H1 (cell line): ENCODE data around the gene SUPT4H1. TPM values are rescaled to one million over a fixed set of nuclear protein-coding genes. Genes with fewer than 3 reads are reported as not detected.

Source experiments
- CTCF ChIA-PET: fragments of 300-600 bp; sonication (Branson Sonifier 250); formaldehyde crosslinking; loops from one replicate; lab custom pipeline; 2021; ENCODE audit not compliant: partially characterized antibody; lab: Charles Lee
- POLR2A ChIA-PET: fragments of 300-600 bp; sonication (Branson Sonifier 250); formaldehyde crosslinking; loops from one replicate; lab custom pipeline; 2021; ENCODE audit warnings: inconsistent platforms; ENCODE audit not compliant: partially characterized antibody; lab: Charles Lee
- DNase-seq, 2 experiments: peaks; one replicate each; pipeline versions ENCODE4 v3.0.0 to v3.0.0-alpha.2; 2010 to 2022; ENCODE audit warnings: low spot score in 2 of 2, low read depth in 1 of 2, mixed read lengths in 1 of 2
- FAIRE-seq: peaks from 2 replicates; lab custom pipeline; 2011; peaks lifted over from hg19 to GRCh38; lab: Jason Lieb, UNC
- H2AFZ ChIP-seq: 2 replicates; pipeline ENCODE4 v1.8.1; 2012; ENCODE audit warnings: low read length, inconsistent platforms
- H2AK5ac ChIP-seq: 2 replicates; pipeline ENCODE4 v1.6.1; 2013; ENCODE audit warnings: low read depth, low read length
- H2BK120ac ChIP-seq: replicated peaks from 2 replicates; pipeline ENCODE3; 2013; ENCODE audit warnings: low read depth, low read length, inconsistent platforms
- H2BK12ac ChIP-seq: 2 replicates; pipeline ENCODE4 v1.6.1; 2013; ENCODE audit warnings: low read depth, low read length
- H2BK15ac ChIP-seq: 2 replicates; pipeline ENCODE4 v1.6.1; 2013; ENCODE audit warnings: low read length
- H2BK20ac ChIP-seq: 2 replicates; pipeline ENCODE4 v1.6.1; 2013; ENCODE audit warnings: low read length
- H2BK5ac ChIP-seq: 2 replicates; pipeline ENCODE4 v1.6.1; 2013; ENCODE audit warnings: low read depth, low read length
- H3K14ac ChIP-seq: 2 replicates; pipeline ENCODE4 v1.6.1; 2013; ENCODE audit warnings: inconsistent platforms; ENCODE audit not compliant: insufficient read length
- H3K18ac ChIP-seq: 2 replicates; pipeline ENCODE4 v1.6.1; 2013; ENCODE audit warnings: low read length; ENCODE audit errors: extremely low read depth
- H3K23ac ChIP-seq: 2 replicates; pipeline ENCODE4 v1.6.1; 2013; ENCODE audit warnings: inconsistent platforms; ENCODE audit not compliant: insufficient read length
- H3K23me2 ChIP-seq: 2 replicates; pipeline ENCODE4 v1.6.1; 2013; ENCODE audit warnings: low read depth, low read length
- H3K27ac ChIP-seq: 2 replicates; pipeline ENCODE4 v1.6.1; 2011; ENCODE audit warnings: low read depth, low read length, inconsistent platforms
- H3K27me3 ChIP-seq, 4 experiments: replicated peaks in 1 of 4; 1 replicate in 1 of 4; 2 replicates in 3 of 4; pipeline versions ENCODE4 v1.6.1 to v1.8.1; 2011 to 2013; ENCODE audit warnings: low read length in 3 of 4, mild to moderate bottlenecking in 3 of 4, inconsistent platforms in 2 of 4, mixed read lengths in 2 of 4, moderate library complexity in 1 of 4; ENCODE audit not compliant: control insufficient read depth in 3 of 4, insufficient read depth in 3 of 4; ENCODE audit errors: extremely low read depth in 1 of 4
- H3K36me3 ChIP-seq, 4 experiments: 2 replicates each; pipeline versions ENCODE4 v1.6.1 to v1.8.1; 2011 to 2013; ENCODE audit warnings: mild to moderate bottlenecking in 4 of 4, low read length in 3 of 4, moderate library complexity in 2 of 4, control low read depth in 1 of 4, inconsistent platforms in 1 of 4; ENCODE audit not compliant: insufficient read depth in 4 of 4, control insufficient read depth in 2 of 4
- H3K4ac ChIP-seq: replicated peaks from 2 replicates; pipeline ENCODE3; 2013; ENCODE audit warnings: low read length, low read depth, mixed read lengths, inconsistent platforms; ENCODE audit not compliant: insufficient read length
- H3K4me1 ChIP-seq, 4 experiments: replicated peaks in 1 of 4; 1 replicate in 1 of 4; 2 replicates in 3 of 4; pipeline versions ENCODE4 v1.6.1 to v1.8.1; 2011 to 2013; ENCODE audit warnings: low read length in 3 of 4, inconsistent platforms in 2 of 4, mixed read lengths in 1 of 4; ENCODE audit not compliant: insufficient read depth in 4 of 4, control insufficient read depth in 3 of 4
- H3K4me2 ChIP-seq, 2 experiments: 2 replicates each; pipeline versions ENCODE4 v1.6.1 to v1.8.1; 2011 to 2013; ENCODE audit warnings: low read depth in 2 of 2, low read length in 2 of 2, control low read depth in 1 of 2, inconsistent platforms in 1 of 2, mild to moderate bottlenecking in 1 of 2; ENCODE audit not compliant: insufficient read depth in 1 of 2
- H3K4me3 ChIP-seq, 4 experiments: fragments of 200-600, 300-600 bp in 1 of 4; sonication (generic), shearing (Covaris generic), sonication (Bioruptor Twin) in 1 of 4; 2 replicates each; pipeline versions ENCODE4 v1.5.1 to v1.8.1; 2011 to 2016; ENCODE audit warnings: low read length in 4 of 4, low read depth in 3 of 4, control low read depth in 2 of 4, inconsistent platforms in 2 of 4, mild to moderate bottlenecking in 2 of 4, mixed read lengths in 1 of 4, moderate library complexity in 1 of 4; ENCODE audit not compliant: insufficient read depth in 2 of 4; ENCODE audit errors: extremely low read depth in 1 of 4
- H3K56ac ChIP-seq: replicated peaks from 2 replicates; pipeline ENCODE3; 2013; ENCODE audit warnings: low read depth, mild to moderate bottlenecking, mixed read lengths, low read length, inconsistent platforms; ENCODE audit not compliant: insufficient read length
- H3K79me1 ChIP-seq: 2 replicates; pipeline ENCODE4 v1.6.1; 2013; ENCODE audit warnings: low read depth, low read length, control low read depth
- H3K79me2 ChIP-seq, 2 experiments: 2 replicates each; pipeline versions ENCODE4 v1.6.1 to v1.8.1; 2012 to 2013; ENCODE audit warnings: low read length in 2 of 2, mild to moderate bottlenecking in 2 of 2, inconsistent platforms in 1 of 2; ENCODE audit not compliant: insufficient read depth in 2 of 2, control insufficient read depth in 1 of 2
- H3K9ac ChIP-seq, 4 experiments: replicated peaks in 1 of 4; 1 replicate in 1 of 4; 2 replicates in 3 of 4; pipeline versions ENCODE4 v1.6.1 to v1.8.1; 2011 to 2013; ENCODE audit warnings: low read depth in 3 of 4, low read length in 3 of 4, control low read depth in 2 of 4, mild to moderate bottlenecking in 2 of 4, moderate library complexity in 2 of 4, inconsistent platforms in 1 of 4; ENCODE audit errors: extremely low read depth in 1 of 4
- H3K9me3 ChIP-seq, 2 experiments: 2 replicates each; pipeline versions ENCODE4 v1.6.1 to v1.8.1; 2012 to 2013; ENCODE audit warnings: mild to moderate bottlenecking in 2 of 2, moderate library complexity in 2 of 2, control low read depth in 1 of 2, inconsistent platforms in 1 of 2, low read depth in 1 of 2, low read length in 1 of 2, mixed read lengths in 1 of 2; ENCODE audit not compliant: insufficient read depth in 2 of 2
- H4K20me1 ChIP-seq, 2 experiments: replicated peaks in 1 of 2; 2 replicates each; pipeline versions ENCODE3 to v1.8.1; 2011 to 2013; ENCODE audit warnings: inconsistent platforms in 2 of 2, low read length in 2 of 2, mild to moderate bottlenecking in 1 of 2; ENCODE audit not compliant: insufficient read depth in 2 of 2, control insufficient read depth in 1 of 2
- H4K5ac ChIP-seq: 2 replicates; pipeline ENCODE4 v1.6.1; 2013; ENCODE audit warnings: low read length, low read depth, mixed read lengths, inconsistent platforms; ENCODE audit not compliant: insufficient read length
- H4K8ac ChIP-seq: 2 replicates; pipeline ENCODE4 v1.8.0; 2013; ENCODE audit warnings: mild to moderate bottlenecking, moderate library complexity, low read length, inconsistent platforms; ENCODE audit not compliant: insufficient read depth; ENCODE audit errors: extremely low read depth
- H4K91ac ChIP-seq: replicated peaks from 2 replicates; pipeline ENCODE3; 2013; ENCODE audit warnings: low read length, mixed read lengths, inconsistent platforms; ENCODE audit not compliant: insufficient read length
- BCL11A ChIP-seq, 2 experiments: IDR thresholded peaks; one replicate each; pipeline ENCODE4 v1.6.1; 2011; ENCODE audit warnings: low read depth in 2 of 2, low read length in 2 of 2, mild to moderate bottlenecking in 2 of 2
- CTBP2 ChIP-seq: IDR thresholded peaks from 2 replicates; pipeline ENCODE4 v1.7.0; 2011; ENCODE audit warnings: borderline replicate concordance, mild to moderate bottlenecking, moderate library complexity, mixed read lengths, low read length; ENCODE audit not compliant: insufficient read depth, insufficient read length
- POLR2AphosphoS5 ChIP-seq: IDR thresholded peaks from 2 replicates; pipeline ENCODE4 v1.6.1; 2011; ENCODE audit warnings: low read depth, low read length
- RXRA ChIP-seq: IDR thresholded peaks from 2 replicates; pipeline ENCODE4 v1.6.1; 2011; ENCODE audit warnings: low read depth, mild to moderate bottlenecking, low read length, moderate library complexity; ENCODE audit not compliant: insufficient read depth
- SAP30 ChIP-seq: fragments of 300-600 bp; sonication (generic); IDR thresholded peaks from 2 replicates; pipeline ENCODE4 v1.7.1; 2012; ENCODE audit warnings: low read length, moderate library complexity, mild to moderate bottlenecking, inconsistent platforms; ENCODE audit not compliant: insufficient read depth, insufficient replicate concordance
- SIRT6 ChIP-seq: IDR thresholded peaks from one replicate; pipeline ENCODE4 v1.7.1; 2012; ENCODE audit warnings: low read length, inconsistent platforms
- SP2 ChIP-seq: IDR thresholded peaks from 2 replicates; pipeline ENCODE4 v1.6.1; 2012; ENCODE audit warnings: mild to moderate bottlenecking, low read length, inconsistent platforms
- TEAD4 ChIP-seq: IDR thresholded peaks from 2 replicates; pipeline ENCODE4 v1.6.1; 2012; ENCODE audit warnings: low read depth, low read length, inconsistent platforms, mixed read lengths
- USF2 ChIP-seq: IDR thresholded peaks from 2 replicates; pipeline ENCODE4 v1.6.1; 2011; ENCODE audit warnings: low read length, improper control_type of control experiment
- WGBS, 2 experiments: shearing (Covaris generic) in 1 of 2; methylation state at CpG; one replicate each; pipeline versions ENCODE4 v1.1.6 to v1.1.7; 2013 to 2015; ENCODE audit warnings: low lambda C conversion rate in 2 of 2, mixed read lengths in 2 of 2, inconsistent platforms in 1 of 2, low coverage in 1 of 2, missing lambda C conversion rate in 1 of 2; ENCODE audit not compliant: insufficient replicate concordance in 2 of 2, insufficient coverage in 1 of 2, insufficient read length in 1 of 2; ENCODE audit errors: extremely low coverage in 1 of 2, missing lambda C conversion rate in 1 of 2; 5-methylcytosine and 5-hydroxymethylcytosine counted together
- polyA plus RNA-seq, 7 experiments: library from polyadenylated mRNA; depleted of rRNA in 3 of 7; stranded (reverse) in 5 of 7; unstranded in 2 of 7; fragments of >200 nt in 5 of 7; fragments of 200-250 nt in 2 of 7; gene quantifications; 1 replicate in 5 of 7; 2 replicates in 1 of 7; 4 replicates in 1 of 7; pipeline versions ENCODE4 v1.2.1 to v1.2.3, GENCODE V29; 2011 to 2013; ENCODE audit warnings: missing spikeins in 2 of 7, mixed read lengths in 2 of 7
- total RNA-seq: library from RNA; stranded (reverse); fragmentation: NEBNext Ultra II Directional; extraction: Animal tissue kit (Norgen Biotek cat#: 25700); gene quantifications from 2 replicates; pipeline ENCODE4 v1.2.1, GENCODE V29; 2021

The SUPT4H1 gene
- total and polyA plus RNA-seq, 2 of the 8 experiments (the other 6 are each of a cell fraction or from before 2014, with no cell fraction given), result 112 to 143 TPM

DNA sequence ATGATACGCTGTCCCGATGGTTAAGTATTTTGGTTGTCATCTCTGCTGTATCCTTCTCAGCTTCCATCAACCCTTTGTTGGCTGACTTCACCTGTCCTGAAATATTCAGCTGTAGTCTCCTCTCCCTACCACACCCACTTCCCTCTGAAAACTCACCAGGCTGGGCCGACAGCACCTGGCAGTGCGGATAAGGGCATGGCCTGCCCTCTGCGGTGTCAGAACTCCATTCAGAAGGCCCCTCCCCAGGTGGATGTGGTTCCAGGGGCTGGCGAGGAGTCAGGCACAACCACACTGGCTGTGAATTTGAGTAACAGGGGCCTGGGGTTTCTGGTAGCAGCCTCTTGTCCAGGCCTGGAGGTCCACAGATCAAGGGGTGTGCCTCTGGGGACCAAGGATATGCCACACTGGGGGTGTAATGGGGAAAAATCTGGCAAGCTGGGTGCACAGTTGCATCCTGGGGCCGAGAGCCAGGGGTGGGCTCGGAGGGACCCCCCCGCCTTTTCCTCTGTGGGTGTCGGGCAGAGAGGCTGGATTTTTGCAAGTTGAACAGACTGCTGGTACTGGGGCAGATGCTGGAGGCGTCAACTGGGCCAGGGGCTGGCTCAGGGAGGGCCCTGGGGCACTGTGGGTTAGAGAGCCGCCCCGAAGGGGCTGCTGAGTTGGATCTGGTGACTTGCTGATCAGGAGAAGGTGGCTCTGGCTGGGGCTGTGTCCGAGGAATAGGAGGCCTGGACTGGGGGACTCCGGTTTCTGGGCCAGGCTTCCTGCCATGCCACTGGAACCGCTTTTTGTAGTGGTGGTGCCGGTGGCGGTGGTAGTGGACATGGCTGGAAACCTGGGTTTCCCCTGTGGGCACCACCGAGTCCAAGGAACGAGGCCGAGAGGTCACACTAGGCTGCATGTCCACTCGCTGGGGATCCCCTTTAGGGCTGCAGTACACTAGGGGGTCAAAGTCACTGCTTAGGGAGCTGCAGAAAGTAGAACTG lies 5.6 kb upstream of the SUPT4H1 start:
- Histone ChIP-seq H2BK20ac (no peak overlapping the region), H4K8ac (no peak overlapping the region), H2AFZ (no peak overlapping the region), H3K14ac (no peak overlapping the region), H3K9me3 (no peaks in the 10 kb centered on the region), H3K4ac (no peak overlapping the region), H3K23me2 (peaks cover 3% of the 10 kb centered on the region; the same call in 1 of the 2 replicates), H3K9ac (no peak overlapping the region), H2BK120ac (no peak overlapping the region), H3K27ac (no peak overlapping the region), H2BK15ac (0 out of 2 replicates have a peak overlapping the region, but pooled peaks have one; percentile 5), H3K79me1 (no peaks in the 10 kb centered on the region), H3K18ac (no peak overlapping the region), H4K91ac (peak overlapping the region; percentile 30), H3K4me1 (no peaks in the 10 kb centered on the region), H4K20me1 (no peaks in the 10 kb centered on the region), H3K27me3 (no peaks in the 10 kb centered on the region), H3K36me3 (no peaks in the 10 kb centered on the region), H2BK12ac (no peak overlapping the region), H2BK5ac (no peak overlapping the region), H2AK5ac (no peak overlapping the region), H4K5ac (no peak overlapping the region), H3K4me3 (no peak overlapping the region), H3K23ac (no peak overlapping the region), H3K4me2 (no peak overlapping the region), H3K79me2 (no peaks in the 10 kb centered on the region), H3K56ac (no peak overlapping the region)
- ChIA-PET CTCF (interaction anchor here (0.6 to 2.2 kb wide), 6 partner anchors 20 to 82 kb away, joined by 3 to 5 read pairs (median 4); no protein-coding TSS in a partner anchor), POLR2A (interaction anchor here (0.7 to 1.2 kb wide), 2 partner anchors 19 kb away, joined by 3 to 4 read pairs; no protein-coding TSS in a partner anchor)
- WGBS, 2 experiments, result 92% methylated on average over 22 of the region's 22 CpGs; no CpG with 5 or more reads in 1 of the 2 experiments
- FAIRE-seq (no peak), DNase-seq (no peak)
- TF ChIP-seq BCL11A (IDR thresholded peaks at IDR 0.05; ENCODE audit: low read depth in 2 of 2, low read length in 2 of 2), result no peak
- no peak for TF ChIP-seq TEAD4
- TF ChIP-seq USF2, result no peak
- TF ChIP-seq SIRT6, result no peak
- no peak for TF ChIP-seq SP2
- TF ChIP-seq SAP30, result no peak
- no peak for TF ChIP-seq POLR2AphosphoS5
- no peak for TF ChIP-seq CTBP2
- TF ChIP-seq RXRA, result no peak
